PC-3 (cell line): ENCODE measurements around the gene CCL8. TPM values are rescaled to one million over a fixed set of nuclear protein-coding genes. Genes with fewer than 3 reads are reported as not detected.

Source experiments
- ATAC-seq: fragments of 200-7000 bp; cut with Tn5 transposase; 2 replicates; pipeline ENCODE4 v1.9.1; 2020; ENCODE audit warnings: mild to moderate bottlenecking, moderate library complexity
- BruUV-seq: library from RNA; stranded (reverse); fragments of 400-500 nt; replicated peaks from 2 replicates; lab custom pipeline; 2021; lab: Mats Ljungman, UMichigan
- CTCF ChIA-PET: fragments of 300-600 bp; sonication (Branson Sonifier 250); formaldehyde crosslinking; loops from one replicate; lab custom pipeline; 2022; ENCODE audit warnings: antibody characterized with exemption; lab: Charles Lee
- POLR2A ChIA-PET: fragments of 300-600 bp; sonication (Branson Sonifier 250); formaldehyde crosslinking; loops from one replicate; lab custom pipeline; 2022; ENCODE audit warnings: antibody characterized with exemption; ENCODE audit not compliant: unreplicated experiment; lab: Charles Lee
- DNase-seq: peaks from one replicate; pipeline ENCODE4 v3.0.0-alpha.2; 2015
- H2AFZ ChIP-seq: fragments of 300-600 bp; sonication (generic); 2 replicates; pipeline ENCODE4 v1.6.0; 2016; ENCODE audit warnings: antibody characterized with exemption, low read length
- H3F3A ChIP-seq: fragments of 300-600 bp; sonication (generic); one replicate; pipeline ENCODE4 v1.6.0; 2017; ENCODE audit warnings: antibody characterized with exemption, low read length, control low read depth, mild to moderate bottlenecking; ENCODE audit not compliant: unreplicated experiment
- H3K27ac ChIP-seq: fragments of 300-600 bp; sonication (generic); 2 replicates; pipeline ENCODE4 v1.5.1; 2016; ENCODE audit warnings: mild to moderate bottlenecking, low read length
- H3K27me3 ChIP-seq: fragments of 300-600 bp; sonication (generic); 2 replicates; pipeline ENCODE4 v1.6.1; 2016; ENCODE audit warnings: low read length, mixed read lengths
- H3K36me3 ChIP-seq: fragments of 300-600 bp; sonication (generic); 2 replicates; pipeline ENCODE4 v1.6.1; 2016; ENCODE audit warnings: low read depth, mixed run types, low read length, mixed read lengths
- H3K4me1 ChIP-seq: fragments of 300-600 bp; sonication (generic); 2 replicates; pipeline ENCODE4 v1.5.1; 2016; ENCODE audit warnings: low read length; ENCODE audit not compliant: insufficient read depth
- H3K4me2 ChIP-seq: fragments of 300-600 bp; sonication (generic); 2 replicates; pipeline ENCODE4 v1.6.0; 2016; ENCODE audit warnings: low read length
- H3K4me3 ChIP-seq: fragments of 300-600 bp; sonication (generic); 2 replicates; pipeline ENCODE4 v1.5.1; 2016; ENCODE audit warnings: mild to moderate bottlenecking, low read length, mixed read lengths
- H3K79me2 ChIP-seq: fragments of 300-600 bp; sonication (generic); 2 replicates; pipeline ENCODE4 v1.6.1; 2017; ENCODE audit warnings: low read length, mixed read lengths
- H3K9ac ChIP-seq: fragments of 300-600 bp; sonication (generic); 2 replicates; pipeline ENCODE4 v1.6.0; 2016; ENCODE audit warnings: mild to moderate bottlenecking, low read length
- H3K9me2 ChIP-seq: fragments of 300-600 bp; sonication (generic); replicated peaks from 2 replicates; pipeline ENCODE4 v1.6.1; 2016; ENCODE audit warnings: mixed run types, low read length, mixed read lengths
- H3K9me3 ChIP-seq: fragments of 300-600 bp; sonication (generic); 2 replicates; pipeline ENCODE4 v1.6.1; 2016; ENCODE audit warnings: low read length, mixed read lengths
- H4K20me1 ChIP-seq: fragments of 300-600 bp; sonication (generic); 2 replicates; pipeline ENCODE4 v1.6.1; 2016; ENCODE audit warnings: low read length, mixed read lengths
- CTCF ChIP-seq: fragments of 300-600 bp; sonication (generic); conservative IDR thresholded peaks from 2 replicates; pipeline ENCODE4 v1.5.1; 2017; ENCODE audit warnings: antibody characterized with exemption, low read depth, mild to moderate bottlenecking, low read length
- EZH2 ChIP-seq: fragments of 300-600 bp; sonication (generic); IDR thresholded peaks from one replicate; pipeline ENCODE4 v1.6.1; 2017; ENCODE audit warnings: antibody characterized with exemption, mild to moderate bottlenecking, low read length; ENCODE audit not compliant: unreplicated experiment
- EZH2phosphoT487 ChIP-seq: fragments of 300-600 bp; sonication (generic); IDR thresholded peaks from 2 replicates; pipeline ENCODE4 v1.6.1; 2018; ENCODE audit warnings: mild to moderate bottlenecking, antibody characterized with exemption, low read length, borderline replicate concordance
- intact Hi-C: fragments of 100-400 bp; cut with micrococcal nuclease; formaldehyde crosslinking; loops from 2 replicates; pipeline ENCODE4 v1.9.0; 2023
- total RNA-seq: library from RNA; depleted of rRNA; stranded (reverse); fragments of >200 nt; gene quantifications from 2 replicates; pipeline ENCODE4 v1.2.3, GENCODE V29; 2014

The CCL8 gene
- total RNA-seq, 1 experiment from 2014 or later = not detected

GRCh38 chr17:34367486-34368195 lies 48.4 kb downstream of the CCL8 start:
- ATAC-seq (no peak), DNase-seq (no peak)
- H3K27me3 ChIP-seq = no peaks in the 10 kb centered on the region
- no peak overlapping the region for H2AFZ ChIP-seq
- CTCF ChIA-PET = no interaction called here
- H3K9ac ChIP-seq = no peak overlapping the region
- H3F3A ChIP-seq = no peaks in the 10 kb centered on the region
- no peaks in the 10 kb centered on the region for H3K4me1 ChIP-seq
- intact Hi-C loops = no loop called here
- TF ChIP-seq EZH2 = no peak
- no peak for TF ChIP-seq CTCF
- TF ChIP-seq EZH2phosphoT487 = no peak
- H3K4me2 ChIP-seq = no peak overlapping the region
- H3K27ac ChIP-seq = no peak overlapping the region
- BruUV-seq = no TSS peak
- H3K9me2 ChIP-seq = no peaks in the 10 kb centered on the region
- POLR2A ChIA-PET = no interaction called here
- no peaks in the 10 kb centered on the region for H3K9me3 ChIP-seq
- no peak overlapping the region for H3K4me3 ChIP-seq
- H4K20me1 ChIP-seq = no peaks in the 10 kb centered on the region
- no peaks in the 10 kb centered on the region for H3K79me2 ChIP-seq
- H3K36me3 ChIP-seq = no peaks in the 10 kb centered on the region

- TF ChIP-seq EZH2 (no peak), CTCF (no peak), EZH2phosphoT487 (no peak)
- Histone ChIP-seq H3K9ac (no peak overlapping the region), H3K4me1 (no peaks in the 10 kb centered on the region), H3K4me2 (no peak overlapping the region), H3K4me3 (no peak overlapping the region), H3K27ac (no peak overlapping the region), H3K9me3 (no peaks in the 10 kb centered on the region), H3K9me2 (no peaks in the 10 kb centered on the region), H3F3A (no peaks in the 10 kb centered on the region), H3K36me3 (no peaks in the 10 kb centered on the region), H2AFZ (no peak overlapping the region), H3K27me3 (no peaks in the 10 kb centered on the region), H3K79me2 (no peaks in the 10 kb centered on the region), H4K20me1 (no peaks in the 10 kb centered on the region)
- ChIA-PET CTCF (no interaction called here), POLR2A (no interaction called here)
- no peak for ATAC-seq
- DNase-seq = no peak
- BruUV-seq = no TSS peak
- intact Hi-C loops = no loop called here
These were observed 49.1 kb downstream of the CCL8 start for GRCh38 chr17:34368196-34368945.
